GM23338 (cell line): ENCODE data around the gene YY2. TPM values are rescaled to one million over a fixed set of nuclear protein-coding genes. Genes with fewer than 3 reads are reported as not detected.
"Not testable (repeated sequence)": the region's sequence is repeated elsewhere in the genome, so short reads cannot be mapped to it uniquely, and the experiment has no call there.

Source experiments
- ATAC-seq: fragments of 200-7000 bp; cut with Tn5 transposase; 3 replicates; pipeline ENCODE4 v1.9.1; 2020
- DNase-seq: peaks from one replicate; pipeline ENCODE4 v3.0.0-alpha.2; 2015; ENCODE audit warnings: low spot score
- H2AFZ ChIP-seq: fragments of 200-600 bp; sonication (generic); 2 replicates; pipeline ENCODE4 v1.8.0; 2016; ENCODE audit warnings: antibody characterized with exemption, mild to moderate bottlenecking, moderate library complexity
- H3F3A ChIP-seq: fragments of 200-600 bp; sonication (generic); replicated peaks from 2 replicates; pipeline ENCODE4 v1.8.0; 2017; ENCODE audit warnings: antibody characterized with exemption, mixed run types, low read depth
- H3K27ac ChIP-seq: fragments of 200-600 bp; sonication (generic); 2 replicates; pipeline ENCODE4 v1.6.1; 2016; ENCODE audit warnings: low read depth
- H3K27me3 ChIP-seq: fragments of 200-600 bp; sonication (generic); 2 replicates; pipeline ENCODE4 v1.8.0; 2016; ENCODE audit warnings: mild to moderate bottlenecking, mixed run types, moderate library complexity; ENCODE audit not compliant: insufficient read depth
- H3K36me3 ChIP-seq: fragments of 200-600 bp; sonication (generic); 2 replicates; pipeline ENCODE4 v1.8.0; 2016; ENCODE audit warnings: mild to moderate bottlenecking; ENCODE audit not compliant: insufficient read depth
- H3K4me1 ChIP-seq: fragments of 200-600 bp; sonication (generic); 2 replicates; pipeline ENCODE4 v1.8.0; 2016; ENCODE audit warnings: mild to moderate bottlenecking, moderate library complexity; ENCODE audit not compliant: insufficient read depth
- H3K4me2 ChIP-seq: fragments of 200-600 bp; sonication (generic); 2 replicates; pipeline ENCODE4 v1.7.1; 2017; ENCODE audit warnings: mixed run types
- H3K4me3 ChIP-seq: fragments of 200-600 bp; sonication (generic); 2 replicates; pipeline ENCODE4 v1.6.1; 2016; ENCODE audit warnings: mixed run types
- H3K79me2 ChIP-seq: fragments of 200-600 bp; sonication (generic); replicated peaks from 2 replicates; pipeline ENCODE4 v1.8.0; 2017; ENCODE audit warnings: mild to moderate bottlenecking; ENCODE audit not compliant: insufficient read depth
- H3K9me2 ChIP-seq: fragments of 200-600 bp; sonication (generic); 2 replicates; pipeline ENCODE4 v1.8.0; 2017; ENCODE audit not compliant: insufficient read depth
- H4K20me1 ChIP-seq: fragments of 200-600 bp; sonication (generic); replicated peaks from 2 replicates; pipeline ENCODE4 v1.8.0; 2017; ENCODE audit warnings: mild to moderate bottlenecking; ENCODE audit not compliant: insufficient read depth
- H3K27ac Mint-ChIP-seq: 2 replicates; pipeline ENCODE4 v1.8.0; 2020; ENCODE audit warnings: inconsistent platforms, mild to moderate bottlenecking, moderate library complexity, mixed read lengths
- H3K27me3 Mint-ChIP-seq: 3 replicates; pipeline ENCODE4 v1.8.0; 2022; ENCODE audit warnings: low read depth, mild to moderate bottlenecking, moderate library complexity, mixed read lengths, inconsistent platforms; ENCODE audit not compliant: insufficient read depth, poor library complexity
- H3K36me3 Mint-ChIP-seq: 3 replicates; pipeline ENCODE4 v1.8.0; 2021; ENCODE audit warnings: low read depth, mild to moderate bottlenecking, inconsistent platforms, moderate library complexity, mixed read lengths
- H3K4me1 Mint-ChIP-seq: 3 replicates; pipeline ENCODE4 v1.8.0; 2020; ENCODE audit warnings: mild to moderate bottlenecking, inconsistent platforms, mixed read lengths
- H3K4me3 Mint-ChIP-seq: 3 replicates; pipeline ENCODE4 v1.8.0; 2021; ENCODE audit warnings: moderate library complexity, mild to moderate bottlenecking, inconsistent platforms, mixed read lengths
- H3K9me3 Mint-ChIP-seq: 3 replicates; pipeline ENCODE4 v1.8.0; 2020; ENCODE audit warnings: moderate library complexity, mild to moderate bottlenecking, inconsistent platforms, mixed read lengths
- CREB1 ChIP-seq: fragments of 250-450 bp; sonication (Bioruptor Pico); IDR thresholded peaks from 2 replicates; pipeline ENCODE4 v1.5.0; 2020; ENCODE audit warnings: low read depth, mild to moderate bottlenecking, moderate library complexity
- CTCF ChIP-seq, 2 experiments: fragments of 200-600 bp in 1 of 2; sonication (generic) in 1 of 2; conservative IDR thresholded peaks; 2 replicates each; pipeline versions ENCODE4 v1.5.1 to v1.6.1; 2016 to 2017; ENCODE audit warnings: antibody characterized with exemption in 2 of 2, low read depth in 2 of 2, mild to moderate bottlenecking in 2 of 2, moderate library complexity in 1 of 2
- ETS1 ChIP-seq: IDR thresholded peaks from 2 replicates; pipeline ENCODE4 v1.6.1; 2016; ENCODE audit warnings: antibody characterized with exemption
- EZH2 ChIP-seq: fragments of 200-600 bp; sonication (generic); IDR thresholded peaks from one replicate; pipeline ENCODE4 v1.8.0; 2017; ENCODE audit warnings: antibody characterized with exemption, mild to moderate bottlenecking, low read depth; ENCODE audit not compliant: unreplicated experiment
- EZH2phosphoT487 ChIP-seq: fragments of 200-600 bp; sonication (generic); IDR thresholded peaks from one replicate; pipeline ENCODE4 v1.8.1; 2018; ENCODE audit warnings: antibody characterized with exemption; ENCODE audit not compliant: unreplicated experiment
- NANOG ChIP-seq: IDR thresholded peaks from 2 replicates; pipeline ENCODE4 v1.6.1; 2016; ENCODE audit warnings: antibody characterized with exemption, borderline replicate concordance
- POLR2AphosphoS5 ChIP-seq: IDR thresholded peaks from 2 replicates; pipeline ENCODE4 v1.6.1; 2016; ENCODE audit warnings: antibody characterized with exemption, low read depth
- REST ChIP-seq: IDR thresholded peaks from one replicate; pipeline ENCODE4 v1.6.1; 2018; ENCODE audit warnings: antibody characterized with exemption; ENCODE audit not compliant: unreplicated experiment
- STAT1 ChIP-seq: IDR thresholded peaks from one replicate; pipeline ENCODE4 v1.6.1; 2016; ENCODE audit warnings: antibody characterized with exemption; ENCODE audit not compliant: unreplicated experiment
- ZNF114 ChIP-seq: fragments of 250-450 bp; sonication (Bioruptor Pico); IDR thresholded peaks from 2 replicates; pipeline ENCODE4 v1.5.0; 2020; ENCODE audit warnings: mild to moderate bottlenecking, moderate library complexity
- polyA plus RNA-seq: library from polyadenylated mRNA; unstranded; fragments of >200 nt; fragmentation: Nextera tagmentation; extraction: Ambion mirVana; gene quantifications from 2 replicates; pipeline ENCODE4 v1.2.1, GENCODE V29; 2016
- total RNA-seq: library from RNA; depleted of rRNA; stranded (reverse); fragments of >200 nt; shearing (Covaris generic); gene quantifications from 2 replicates; pipeline ENCODE4 v1.2.3, GENCODE V29; 2014

The YY2 gene
- total and polyA plus RNA-seq, 2 experiments from 2014 or later: 1.0 to 1.3 TPM

GRCh38 chrX:21873063-21873775, 17.4 kb downstream of the YY2 start (continued):
- TF ChIP-seq REST (no peak), ZNF114 (no peak)

GRCh38 chrX:21874182-21874581, 18.4 kb downstream of the YY2 start:
- not testable (repeated sequence) for H3K4me1 Mint-ChIP-seq, H3K4me3 ChIP-seq, H3F3A ChIP-seq, H3K36me3 Mint-ChIP-seq, H3K27me3 Mint-ChIP-seq, ATAC-seq, H3K4me2 ChIP-seq, H3K4me1 ChIP-seq, H3K27me3 ChIP-seq, H3K9me2 ChIP-seq, DNase-seq, H4K20me1 ChIP-seq, H3K27ac Mint-ChIP-seq, H3K9me3 Mint-ChIP-seq, H3K4me3 Mint-ChIP-seq, H3K36me3 ChIP-seq, H3K27ac ChIP-seq, H2AFZ ChIP-seq, H3K79me2 ChIP-seq

DNA sequence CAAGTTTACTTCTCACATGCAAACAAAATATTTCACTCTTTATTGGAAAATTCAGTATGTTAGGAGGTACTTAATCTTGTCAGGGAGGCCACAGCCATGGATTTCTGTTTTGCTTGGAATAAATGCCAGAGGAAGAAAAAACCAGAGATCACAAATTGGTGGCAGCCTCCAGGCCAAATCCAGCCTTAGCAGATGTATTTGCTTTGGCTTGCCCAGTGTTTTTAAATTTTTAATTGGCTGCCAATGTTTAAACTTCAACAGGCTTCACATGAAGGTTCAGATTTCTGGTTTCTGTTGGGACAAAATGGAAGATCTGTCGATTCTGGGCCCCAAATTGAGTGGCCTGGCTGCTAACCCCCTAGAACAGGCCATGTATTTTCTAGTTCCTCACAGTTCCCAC, 19.2 kb downstream of the YY2 start:
- no peak overlapping the region for H3K4me3 Mint-ChIP-seq
- no peak overlapping the region for H3K4me2 ChIP-seq
- no peak overlapping the region for H3K27ac Mint-ChIP-seq
- TF ChIP-seq CTCF (conservative IDR thresholded peaks at IDR 0.05; ENCODE audit: low read depth in 2 of 2): no peak
- no peak for TF ChIP-seq EZH2
- TF ChIP-seq CREB1 (CRISPR knock-in tag): no peak
- no peak for TF ChIP-seq POLR2AphosphoS5
- no peak for TF ChIP-seq NANOG
- TF ChIP-seq ETS1: no peak
- no peak for TF ChIP-seq REST
- no peak for TF ChIP-seq STAT1
- TF ChIP-seq EZH2phosphoT487: no peak

More for the DNA sequence above, 19.2 kb downstream of the YY2 start:
- no peak overlapping the region for H3K4me3 ChIP-seq
- no peak overlapping the region for H2AFZ ChIP-seq
- no peaks in the 10 kb centered on the region for H3K9me3 Mint-ChIP-seq
- no peaks in the 10 kb centered on the region for H3K4me1 Mint-ChIP-seq
- H3K27me3 ChIP-seq: no peaks in the 10 kb centered on the region
- H3K27me3 Mint-ChIP-seq: peaks cover 2% of the 10 kb centered on the region
- H3K27ac ChIP-seq: no peak overlapping the region
- H3K36me3 ChIP-seq: no peaks in the 10 kb centered on the region
- H3F3A ChIP-seq: no peaks in the 10 kb centered on the region
- DNase-seq (no peak), ATAC-seq (no peak)
- H3K36me3 Mint-ChIP-seq: no peaks in the 10 kb centered on the region
- no peaks in the 10 kb centered on the region for H4K20me1 ChIP-seq
- H3K9me2 ChIP-seq: no peaks in the 10 kb centered on the region
- no peaks in the 10 kb centered on the region for H3K79me2 ChIP-seq
- H3K4me1 ChIP-seq: no peaks in the 10 kb centered on the region
